HG03095 (cell line): ENCODE data around the gene MAML2.

Experiments
- ATAC-seq: cut with Tn5 transposase; IDR thresholded peaks from one replicate; pipeline ENCODE4 v1.9.1; 2021; ENCODE audit warnings: moderate library complexity; ENCODE audit not compliant: unreplicated experiment

The MAML2 gene

GRCh38 chr11:96215826-96216225 is 127.2 kb downstream of the MAML2 start:
- ATAC-seq = no peak

GRCh38 chr11:96215110-96215782 is 127.7 kb downstream of the MAML2 start:
- peak; percentile 74 for ATAC-seq

- ATAC-seq = no peak
Observed at GRCh38 chr11:96214777-96215109, 128.3 kb downstream of the MAML2 start.

GRCh38 chr11:96213500-96213899 is 129.5 kb downstream of the MAML2 start:
- ATAC-seq = no peak

- ATAC-seq = no peak
Observed at GRCh38 chr11:96211436-96211835, 131.6 kb downstream of the MAML2 start.

GRCh38 chr11:96207459-96208449 is 135.2 kb downstream of the MAML2 start:
- ATAC-seq = no peak

- no peak for ATAC-seq
Observed at GRCh38 chr11:96206955-96207354, 136.0 kb downstream of the MAML2 start.

GRCh38 chr11:96205460-96205809 is 137.6 kb downstream of the MAML2 start:
- ATAC-seq = no peak

GRCh38 chr11:96204721-96205459 is 138.1 kb downstream of the MAML2 start:
- ATAC-seq = no peak

GRCh38 chr11:96204366-96204659 is 138.7 kb downstream of the MAML2 start:
- no peak for ATAC-seq

- no peak for ATAC-seq
Observed at GRCh38 chr11:96203567-96204365, 139.2 kb downstream of the MAML2 start.

- no peak for ATAC-seq
Observed at GRCh38 chr11:96200243-96200642, 142.8 kb downstream of the MAML2 start.

GRCh38 chr11:96199563-96200025 is 143.4 kb downstream of the MAML2 start:
- ATAC-seq = no peak

GRCh38 chr11:96197801-96198701 is 144.9 kb downstream of the MAML2 start:
- peak; percentile 70 for ATAC-seq

GRCh38 chr11:96197103-96197502 is 145.9 kb downstream of the MAML2 start:
- no peak for ATAC-seq

- ATAC-seq = no peak
Observed at GRCh38 chr11:96196181-96196662, 146.8 kb downstream of the MAML2 start.

- no peak for ATAC-seq
Observed at GRCh38 chr11:96195671-96196070, 147.3 kb downstream of the MAML2 start.

- no peak for ATAC-seq
Observed at GRCh38 chr11:96194581-96195374, 148.2 kb downstream of the MAML2 start.
